Measurements from ENCODE around the gene GARIN5A. TPM values are rescaled to one million over a fixed set of nuclear protein-coding genes. Genes with fewer than 3 reads are reported as not detected.

The GARIN5A gene
- total RNA-seq, 2 experiments from 2014 or later = not detected

GRCh38 chr19:50417111-50418081 lies 59.3 kb downstream of the GARIN5A start:
- ChIA-PET POLR2A (no interaction called here), CTCF (no interaction called here)
- no peak for DNase-seq
- Mint-ChIP-seq H3K27ac (no peak overlapping the region), H3K9me3 (no peaks in the 10 kb centered on the region), H3K36me3 (ENCODE audit: low read depth) (peaks cover 13% of the 10 kb centered on the region), H3K27me3 (peaks cover 10% of the 10 kb centered on the region), H3K4me3 (no peak overlapping the region), H3K4me1 (peaks cover 12% of the 10 kb centered on the region)

Other genes starting within 250 kb of the GARIN5A start
- 1 to 10 TPM; 3.4 to 4.1 TPM for gene KCNC3, start 147.5 kb downstream of the GARIN5A start, total RNA-seq
- 1 to 10 TPM; 1.7 to 1.9 TPM for gene NAPSA, start 111.2 kb downstream of the GARIN5A start, total RNA-seq
- 10 to 100 TPM; 55.2 to 62.2 TPM for gene NR1H2, start 100.4 kb downstream of the GARIN5A start, total RNA-seq
- 100 to 1,000 TPM; 156 to 167 TPM for gene POLD1, start 92.5 kb downstream of the GARIN5A start, total RNA-seq
- gene SPIB, start 57.9 kb downstream of the GARIN5A start, total RNA-seq = under 1 TPM; 0.48 to 0.50 TPM
- not detected for gene MYBPC2, start 44.0 kb downstream of the GARIN5A start, total RNA-seq
- gene EMC10, start 341 bp downstream of the GARIN5A start, total RNA-seq = 10 to 100 TPM; 57.8 to 64.9 TPM
- gene JOSD2, start 34.3 kb upstream of the GARIN5A start, total RNA-seq = 10 to 100 TPM; 35.7 to 42.0 TPM
- not detected for gene ASPDH, start 37.1 kb upstream of the GARIN5A start, total RNA-seq
- not detected for gene LRRC4B, start 91.6 kb upstream of the GARIN5A start, total RNA-seq
- gene SYT3, start 163.0 kb upstream of the GARIN5A start, total RNA-seq = not detected
- gene C19orf81, start 172.6 kb upstream of the GARIN5A start, total RNA-seq = not detected
- not detected for gene SHANK1, start 243.0 kb upstream of the GARIN5A start, total RNA-seq
- 1 to 10 TPM; 1.3 to 1.5 TPM for gene CLEC11A, start 246.5 kb upstream of the GARIN5A start, total RNA-seq